ENCODE measurements around the gene PTPRJ.

GRCh38 chr11:48006301-48006992 is 26.1 kb downstream of the PTPRJ start:
- TF ChIP-seq POLR2A (IDR thresholded peaks at IDR 0.05) = no peak
- TF ChIP-seq, protein P1, sequence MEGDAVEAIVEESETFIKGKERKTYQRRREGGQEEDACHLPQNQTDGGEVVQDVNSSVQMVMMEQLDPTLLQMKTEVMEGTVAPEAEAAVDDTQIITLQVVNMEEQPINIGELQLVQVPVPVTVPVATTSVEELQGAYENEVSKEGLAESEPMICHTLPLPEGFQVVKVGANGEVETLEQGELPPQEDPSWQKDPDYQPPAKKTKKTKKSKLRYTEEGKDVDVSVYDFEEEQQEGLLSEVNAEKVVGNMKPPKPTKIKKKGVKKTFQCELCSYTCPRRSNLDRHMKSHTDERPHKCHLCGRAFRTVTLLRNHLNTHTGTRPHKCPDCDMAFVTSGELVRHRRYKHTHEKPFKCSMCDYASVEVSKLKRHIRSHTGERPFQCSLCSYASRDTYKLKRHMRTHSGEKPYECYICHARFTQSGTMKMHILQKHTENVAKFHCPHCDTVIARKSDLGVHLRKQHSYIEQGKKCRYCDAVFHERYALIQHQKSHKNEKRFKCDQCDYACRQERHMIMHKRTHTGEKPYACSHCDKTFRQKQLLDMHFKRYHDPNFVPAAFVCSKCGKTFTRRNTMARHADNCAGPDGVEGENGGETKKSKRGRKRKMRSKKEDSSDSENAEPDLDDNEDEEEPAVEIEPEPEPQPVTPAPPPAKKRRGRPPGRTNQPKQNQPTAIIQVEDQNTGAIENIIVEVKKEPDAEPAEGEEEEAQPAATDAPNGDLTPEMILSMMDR (IDR thresholded peaks at IDR 0.05 in 8 of 11, conservative IDR thresholded peaks at IDR 0.05 in 3 of 11) = no peak
- no peak for TF ChIP-seq POLR2AphosphoS5 (IDR thresholded peaks at IDR 0.05)
